LoVo (cell line): ENCODE measurements around the gene ATAT1.
A peak's percentile ranks its signal among the peaks of the same experiment; 100 is the strongest.

Experiments
- DNase-seq: peaks from one replicate; pipeline ENCODE4 v3.0.0-alpha.2; 2016; ENCODE audit warnings: low spot score

ATAT1 gene

DNA sequence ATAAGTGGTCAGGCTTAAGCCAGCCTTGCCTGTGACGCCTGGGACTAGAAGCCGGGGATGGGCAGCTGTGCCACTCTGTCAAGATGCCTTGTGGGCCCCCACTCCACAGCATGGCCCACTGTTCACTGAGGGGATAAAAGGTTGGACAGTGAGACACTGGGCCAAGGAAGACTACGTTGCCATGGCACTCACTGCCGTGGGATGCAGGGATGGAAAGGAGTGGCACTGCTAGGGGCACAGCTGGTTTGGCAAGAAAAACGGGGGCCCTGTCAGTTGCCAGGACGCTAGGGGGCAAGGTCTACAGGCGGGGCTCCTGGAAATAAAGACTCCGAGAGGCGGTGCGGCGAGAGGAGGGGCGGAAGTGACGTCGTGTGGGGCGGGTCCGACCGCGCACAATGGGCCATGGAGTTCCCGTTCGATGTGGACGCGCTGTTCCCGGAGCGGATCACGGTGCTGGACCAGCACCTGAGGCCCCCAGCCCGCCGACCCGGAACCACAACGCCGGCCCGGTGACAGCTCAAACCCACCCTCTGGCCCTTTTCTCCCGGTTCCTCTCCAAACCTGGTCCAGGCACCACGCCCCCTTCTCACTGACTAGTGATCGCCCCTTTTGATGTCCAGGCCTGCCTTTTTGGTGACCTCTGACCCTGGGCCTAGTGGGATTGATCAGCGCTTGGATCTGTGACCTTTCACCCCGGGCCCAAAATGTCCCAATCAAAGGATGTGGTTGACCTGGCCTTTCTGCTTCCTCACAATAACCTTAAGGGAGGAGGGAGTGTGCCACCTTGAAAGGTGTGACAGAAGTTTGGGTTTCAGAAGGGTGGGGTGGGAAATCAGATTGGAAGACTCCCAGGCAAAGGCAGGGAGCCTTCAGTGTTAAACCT lies at the start of gene ATAT1:
TSS of gene ATAT1 (plus strand) at position 391 of the 883 bp plus-strand sequence.
- DNase-seq, result peak; percentile 87

DNA sequence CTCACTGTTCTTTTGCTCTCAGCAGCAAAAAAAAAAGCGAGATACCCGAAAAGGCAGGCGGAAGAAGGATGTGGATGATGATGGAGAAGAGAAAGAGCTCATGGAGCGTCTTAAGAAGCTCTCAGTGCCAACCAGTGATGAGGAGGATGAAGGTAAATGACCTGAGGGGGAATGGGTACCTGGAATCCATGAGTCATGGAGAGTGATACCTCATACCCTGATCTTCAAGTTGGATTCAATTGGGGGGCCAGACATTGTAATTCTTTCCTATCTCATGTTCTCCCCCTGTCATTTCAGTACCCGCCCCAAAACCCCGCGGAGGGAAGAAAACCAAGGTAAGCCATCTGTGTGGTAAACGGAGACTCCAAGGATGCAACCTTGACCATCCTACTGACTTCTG lies 48.6 kb upstream of the ATAT1 start:
- DNase-seq, result no peak

DNA sequence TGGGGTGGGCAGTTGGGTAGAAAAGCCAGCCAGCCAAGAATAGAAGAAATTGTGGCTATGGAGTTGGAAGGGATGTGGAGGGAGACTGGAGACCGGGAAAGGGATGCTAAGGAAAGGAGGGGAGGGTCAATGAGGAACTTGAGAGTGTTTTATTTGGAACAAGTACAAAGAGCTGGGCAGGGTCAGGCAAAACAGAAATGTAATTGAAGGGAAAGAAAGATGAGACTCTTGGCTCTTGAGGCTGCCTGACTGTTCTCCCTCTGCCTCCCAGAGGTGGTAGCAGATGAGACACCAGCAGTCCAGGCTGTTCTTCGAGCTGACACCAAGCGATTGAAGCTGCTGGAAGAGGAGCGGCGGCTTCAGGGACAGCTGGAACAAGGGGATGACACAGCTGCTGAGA lies 42.8 kb upstream of the ATAT1 start:
- no peak for DNase-seq

DNA sequence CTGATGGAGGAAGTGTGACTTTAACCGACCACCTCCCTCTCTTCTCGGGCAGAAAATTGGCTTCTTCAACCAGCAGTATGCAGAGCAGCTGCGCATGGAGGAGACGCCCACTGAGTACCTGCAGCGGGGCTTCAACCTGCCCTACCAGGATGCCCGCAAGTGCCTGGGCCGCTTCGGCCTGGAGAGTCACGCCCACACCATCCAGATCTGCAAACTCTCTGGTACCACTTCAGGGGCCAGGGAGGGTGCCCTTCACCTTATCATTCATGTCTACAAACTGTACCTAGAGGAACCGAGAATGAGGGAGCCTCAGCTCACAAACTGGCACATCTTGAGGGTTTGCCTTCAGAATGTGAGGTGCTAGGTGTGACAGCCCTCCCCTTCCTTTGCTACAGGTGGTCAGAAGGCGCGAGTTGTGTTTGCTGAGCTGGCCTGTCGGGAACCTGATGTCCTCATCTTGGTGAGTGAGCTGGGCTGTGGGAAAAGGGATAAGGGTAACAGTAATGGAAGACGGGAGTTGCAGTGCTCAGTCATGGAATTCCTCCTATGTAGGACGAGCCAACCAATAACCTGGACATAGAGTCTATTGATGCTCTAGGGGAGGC lies 36.8 kb upstream of the ATAT1 start:
- DNase-seq, result no peak

DNA sequence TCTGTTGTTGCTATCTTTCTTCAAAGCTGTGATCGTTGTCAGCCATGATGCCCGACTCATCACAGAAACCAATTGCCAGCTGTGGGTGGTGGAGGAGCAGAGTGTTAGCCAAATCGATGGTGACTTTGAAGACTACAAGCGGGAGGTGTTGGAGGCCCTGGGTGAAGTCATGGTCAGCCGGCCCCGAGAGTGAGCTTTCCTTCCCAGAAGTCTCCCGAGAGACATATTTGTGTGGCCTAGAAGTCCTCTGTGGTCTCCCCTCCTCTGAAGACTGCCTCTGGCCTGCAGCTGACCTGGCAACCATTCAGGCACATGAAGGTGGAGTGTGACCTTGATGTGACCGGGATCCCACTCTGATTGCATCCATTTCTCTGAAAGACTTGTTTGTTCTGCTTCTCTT lies 36.2 kb upstream of the ATAT1 start:
- no peak for DNase-seq

DNA sequence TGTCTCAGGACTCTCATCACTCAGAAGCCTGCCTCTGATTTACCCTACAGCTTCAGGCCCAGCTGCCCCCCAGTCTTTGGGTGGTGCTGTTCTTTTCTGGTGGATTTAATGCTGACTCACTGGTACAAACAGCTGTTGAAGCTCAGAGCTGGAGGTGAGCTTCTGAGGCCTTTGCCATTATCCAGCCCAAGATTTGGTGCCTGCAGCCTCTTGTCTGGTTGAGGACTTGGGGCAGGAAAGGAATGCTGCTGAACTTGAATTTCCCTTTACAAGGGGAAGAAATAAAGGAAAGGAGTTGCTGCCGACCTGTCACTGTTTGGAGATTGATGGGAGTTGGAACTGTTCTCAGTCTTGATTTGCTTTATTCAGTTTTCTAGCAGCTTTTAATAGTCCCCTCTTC lies 35.7 kb upstream of the ATAT1 start:
- no peak for DNase-seq

DNA sequence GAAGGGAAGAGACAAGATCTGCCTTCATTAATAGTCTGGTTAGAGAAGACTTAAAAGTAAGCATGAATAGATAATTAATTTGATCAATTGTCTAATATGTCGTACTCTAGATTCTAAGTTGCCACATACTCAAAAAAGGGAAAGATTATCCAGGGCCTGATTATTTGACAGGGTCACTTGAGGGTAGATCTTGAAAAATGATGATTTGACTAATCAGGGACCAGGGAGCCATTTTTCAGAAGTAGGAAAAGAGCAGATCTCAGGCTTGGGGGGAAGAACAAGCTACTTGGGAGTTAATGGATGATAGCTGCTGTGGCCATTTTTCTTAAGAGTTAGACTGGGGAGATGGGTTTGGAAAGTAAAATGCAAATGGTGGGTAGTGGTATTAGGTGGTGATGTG lies 34.4 kb upstream of the ATAT1 start:
- DNase-seq, result no peak

DNA sequence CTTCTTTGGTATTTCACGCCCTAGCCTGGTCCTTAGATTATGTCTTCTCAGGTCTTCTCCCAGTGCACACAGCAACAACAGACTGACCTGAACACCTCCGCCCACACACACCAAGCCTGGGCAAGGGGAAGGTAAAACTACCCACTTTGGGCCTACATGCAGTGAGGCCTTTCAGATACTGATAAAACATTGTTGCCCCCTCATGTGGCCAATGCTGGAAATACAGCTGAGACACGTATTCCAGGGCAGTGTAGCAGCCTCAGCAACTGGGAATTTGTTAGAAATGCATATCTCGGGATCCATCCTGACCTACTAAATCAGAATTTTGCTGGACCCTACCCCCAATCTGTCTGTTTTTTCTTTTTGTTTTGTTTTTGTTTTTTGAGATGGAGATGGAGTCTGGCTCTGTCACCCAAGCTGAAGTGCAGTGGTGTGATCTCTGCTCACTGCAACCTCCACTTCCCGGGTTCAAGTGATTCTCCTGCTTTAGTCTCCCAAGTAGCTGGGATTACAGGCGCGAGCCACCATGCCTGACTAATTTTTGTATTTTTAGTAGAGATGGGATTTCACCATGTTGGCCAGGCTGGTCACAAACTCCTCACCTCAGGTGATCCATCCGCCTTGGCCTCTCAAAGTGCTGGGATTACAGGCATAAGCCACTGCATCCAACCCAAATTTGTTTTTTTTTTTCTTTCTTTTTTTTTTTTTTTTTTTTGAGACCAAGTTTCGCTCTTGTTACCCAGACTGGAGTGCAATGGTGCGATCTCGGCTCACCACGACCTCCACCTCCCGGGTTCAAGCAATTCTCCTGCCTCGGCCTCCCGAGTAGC lies 29.1 kb upstream of the ATAT1 start:
- DNase-seq, result peak; percentile 62

DNA sequence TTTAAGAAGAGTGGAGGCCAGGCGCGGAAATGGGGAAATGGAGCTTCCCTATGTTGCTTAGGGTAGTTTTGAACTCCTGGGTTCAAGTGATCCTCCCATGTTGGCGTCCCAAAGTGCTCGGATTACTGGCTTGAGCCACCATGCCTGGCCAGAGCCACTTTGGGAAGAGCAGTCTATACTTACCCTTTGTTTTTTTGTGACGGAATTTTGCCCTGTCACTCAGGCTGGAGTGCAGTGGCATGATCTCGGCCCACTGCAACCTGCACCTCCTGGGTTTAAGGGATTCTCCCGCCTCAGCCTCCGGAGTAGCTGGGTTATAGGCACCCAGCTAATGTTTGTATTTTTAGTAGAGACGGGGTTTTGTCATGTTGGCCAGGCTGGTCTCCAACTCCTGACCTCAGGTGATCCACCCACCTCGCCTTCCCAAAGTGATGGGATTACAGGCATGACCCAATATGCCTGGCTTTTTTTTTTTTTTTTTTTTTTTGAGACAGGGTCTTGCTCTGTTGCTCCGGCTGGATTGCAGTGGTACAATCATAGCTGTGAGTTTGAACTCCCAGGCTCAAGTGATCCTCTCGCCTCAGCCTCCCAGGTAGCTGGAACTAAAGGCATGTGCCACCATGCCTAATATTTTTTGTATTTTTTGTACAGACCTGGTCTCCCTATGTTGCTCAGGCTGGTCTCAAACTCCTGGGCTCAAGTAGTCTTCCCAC lies 27.6 kb upstream of the ATAT1 start:
- no peak for DNase-seq

DNA sequence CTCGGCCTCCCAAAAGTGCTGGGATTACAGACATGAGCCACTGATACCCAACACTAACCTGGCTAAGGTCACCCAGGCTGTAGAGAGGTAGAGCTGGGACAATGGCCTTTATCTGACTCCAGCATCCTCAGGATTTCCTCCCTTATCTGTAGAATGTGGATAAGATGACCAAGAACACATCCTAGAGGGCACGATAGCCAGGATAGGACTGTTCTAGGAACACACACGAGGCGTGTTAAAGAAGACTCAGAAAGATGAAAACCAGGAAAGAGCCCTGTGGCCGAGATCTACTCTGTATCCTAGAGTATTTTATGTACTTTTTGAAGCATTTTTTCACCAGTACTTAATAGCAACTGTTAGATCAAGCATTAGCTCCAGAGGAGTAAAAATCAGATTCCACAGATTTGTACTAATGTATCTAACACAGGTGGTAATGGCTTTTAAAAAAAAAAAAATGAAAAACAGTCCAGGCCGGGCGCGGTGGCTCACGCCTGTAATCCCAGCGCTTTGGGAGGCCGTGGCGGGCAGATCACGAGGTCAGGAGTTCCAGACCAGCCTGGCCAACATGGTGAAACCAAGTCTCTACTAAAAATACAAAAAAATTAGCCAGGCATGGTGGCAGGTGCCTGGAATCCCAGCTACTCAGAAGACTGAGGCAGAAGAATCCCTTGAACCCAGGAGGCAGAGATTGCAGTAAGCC lies 26.9 kb upstream of the ATAT1 start:
- no peak for DNase-seq

DNA sequence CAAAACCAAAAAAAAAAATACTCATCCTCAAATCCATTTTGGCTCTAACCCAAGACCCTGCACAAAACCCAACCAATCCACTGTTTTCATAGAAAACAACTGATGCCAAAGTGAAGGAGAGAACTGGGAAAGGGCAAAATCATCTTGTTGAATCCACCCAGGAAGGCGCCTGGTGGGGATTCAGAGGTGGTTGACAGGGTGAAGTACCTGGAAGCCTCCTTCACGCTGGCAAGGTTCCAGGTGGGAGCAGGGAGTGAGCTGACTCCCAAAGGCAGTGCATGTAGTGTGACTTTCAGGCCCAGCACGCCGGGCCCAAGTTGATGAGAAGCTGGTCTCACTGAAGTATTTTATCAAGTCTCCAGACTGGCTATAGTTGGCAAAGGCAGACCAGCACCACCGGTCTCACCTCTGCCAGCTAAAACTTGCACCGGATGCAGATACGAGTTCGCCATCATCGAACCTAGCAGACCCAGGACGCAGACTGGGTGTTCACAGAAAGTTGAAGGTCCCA lies 26.2 kb upstream of the ATAT1 start:
- no peak for DNase-seq

DNA sequence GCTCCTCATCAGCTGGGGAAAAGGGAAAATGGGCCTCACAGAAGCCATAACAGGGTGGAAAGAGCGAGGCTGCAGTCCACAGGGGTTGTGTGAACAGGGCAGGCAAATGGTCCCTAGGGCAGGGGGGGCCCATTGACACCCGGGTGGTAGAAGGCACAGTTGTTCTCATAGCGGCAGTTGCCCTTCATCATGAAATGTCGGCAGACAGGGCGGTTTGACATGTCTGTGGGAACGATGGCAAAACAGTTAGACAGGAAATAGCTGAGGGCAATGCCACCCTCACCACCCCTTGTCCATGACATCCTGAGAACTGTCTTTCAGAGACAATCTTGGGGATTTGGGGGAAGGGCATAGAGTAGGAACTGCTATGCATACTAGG lies 25.2 kb upstream of the ATAT1 start:
- DNase-seq, result no peak

DNA sequence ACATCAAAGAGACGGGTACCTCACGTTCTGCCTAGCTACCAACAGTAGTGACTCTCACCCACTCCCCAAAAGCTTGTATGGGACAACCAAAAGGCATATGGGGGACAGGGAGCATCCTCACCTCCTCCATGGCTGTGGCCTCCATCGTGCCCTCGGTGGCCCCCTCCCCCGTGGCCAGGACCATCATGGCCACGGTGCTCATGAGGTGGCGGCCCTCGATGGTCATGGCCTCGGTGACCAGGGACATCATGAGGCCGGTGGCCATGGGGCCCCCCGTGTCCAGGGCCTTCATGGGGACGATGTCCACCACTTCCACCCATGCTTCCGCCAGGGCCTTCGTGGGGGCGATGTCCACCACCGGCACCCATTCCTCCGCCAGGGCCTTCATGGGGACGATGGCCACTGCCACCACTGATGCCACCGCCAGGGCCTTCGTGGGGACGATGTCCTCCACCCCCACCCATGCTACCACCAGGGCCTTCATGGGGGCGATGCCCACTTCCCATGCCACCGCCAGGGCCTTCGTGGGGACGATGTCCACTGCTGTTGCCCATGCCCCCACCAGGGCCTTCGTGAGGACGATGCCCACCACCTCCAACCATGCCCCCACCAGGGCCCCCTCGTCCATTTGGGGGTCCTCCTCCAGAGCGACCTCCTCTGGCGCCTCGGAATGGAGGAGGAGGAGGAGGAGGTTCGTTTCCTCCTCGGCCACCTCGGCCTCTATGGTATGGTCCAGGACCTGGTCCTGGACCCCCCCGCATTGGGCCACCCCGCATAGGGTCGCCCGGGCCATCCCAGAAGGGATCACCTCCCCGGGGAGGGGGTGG lies 24.6 kb upstream of the ATAT1 start:
- DNase-seq, result no peak

DNA sequence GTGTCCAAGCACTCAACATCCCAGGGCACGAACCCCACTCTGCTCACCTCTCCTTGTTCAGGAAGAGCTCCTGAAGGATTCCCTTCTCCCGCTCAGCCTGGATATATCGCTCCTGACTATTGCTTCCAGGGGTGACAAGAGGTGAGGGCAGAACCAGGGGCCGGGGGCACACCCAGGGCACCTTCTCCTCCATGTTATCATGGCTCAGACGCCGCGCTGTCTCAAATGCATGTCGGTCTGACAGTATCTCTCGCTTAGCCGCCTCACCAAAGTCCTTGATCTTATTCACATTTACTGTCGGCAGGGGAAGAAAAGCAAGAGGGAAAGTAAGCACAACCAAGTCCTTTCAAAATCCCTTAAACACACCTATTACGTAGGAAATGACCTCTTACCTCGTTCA lies 22.7 kb upstream of the ATAT1 start:
- DNase-seq, result no peak

DNA sequence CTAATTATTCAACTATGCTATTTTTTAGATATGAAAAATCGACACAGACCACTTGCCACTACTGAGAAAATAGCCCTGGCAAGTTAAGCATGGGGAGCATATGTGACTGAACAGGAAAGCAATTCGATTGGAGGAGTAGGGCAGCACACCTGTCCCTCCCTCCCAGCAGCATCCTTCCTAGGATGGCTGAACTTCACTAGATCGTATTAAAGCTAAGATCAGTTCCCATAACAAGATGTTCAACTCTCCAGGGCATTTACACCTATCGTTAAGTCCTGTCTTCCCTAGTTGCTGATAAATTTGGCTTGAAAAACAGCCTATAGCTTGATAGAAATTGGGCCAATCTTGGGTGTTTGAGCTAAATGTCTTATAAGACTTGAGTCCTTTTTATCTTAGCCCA lies 16.6 kb upstream of the ATAT1 start:
- DNase-seq, result no peak

DNA sequence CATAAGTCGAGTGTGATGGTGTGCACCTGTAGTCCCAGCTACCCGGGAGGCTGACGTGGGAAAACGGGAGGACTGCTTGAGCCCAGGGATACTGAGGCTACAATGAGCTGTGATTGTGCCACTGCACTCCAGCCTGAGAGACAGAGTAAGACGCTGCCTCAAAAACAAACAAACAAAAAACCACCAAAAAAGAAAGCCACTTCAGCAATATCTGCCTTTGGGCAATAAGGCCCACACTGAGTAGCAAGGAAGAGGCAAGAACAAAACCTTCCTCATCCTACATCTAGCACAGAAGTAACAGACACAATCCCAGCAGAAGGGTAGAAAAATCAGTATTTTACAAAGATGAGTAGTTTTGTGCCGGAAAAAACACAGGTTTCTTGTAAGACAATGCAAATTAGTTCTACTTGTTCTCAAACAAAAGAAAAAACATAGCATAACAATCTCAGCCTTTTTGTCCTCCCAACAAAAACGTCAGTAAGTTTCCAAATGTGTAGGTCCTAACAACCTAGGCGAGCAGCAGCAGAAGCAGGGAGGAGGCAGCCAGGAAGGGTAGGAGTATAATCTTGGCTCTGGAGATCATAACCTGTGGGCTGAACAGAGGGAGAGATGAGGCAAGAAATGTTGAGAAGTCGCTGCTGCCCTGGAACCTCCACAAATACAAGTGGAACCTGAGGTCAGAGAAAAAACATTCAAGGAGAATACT lies 15.4 kb upstream of the ATAT1 start:
- no peak for DNase-seq

DNA sequence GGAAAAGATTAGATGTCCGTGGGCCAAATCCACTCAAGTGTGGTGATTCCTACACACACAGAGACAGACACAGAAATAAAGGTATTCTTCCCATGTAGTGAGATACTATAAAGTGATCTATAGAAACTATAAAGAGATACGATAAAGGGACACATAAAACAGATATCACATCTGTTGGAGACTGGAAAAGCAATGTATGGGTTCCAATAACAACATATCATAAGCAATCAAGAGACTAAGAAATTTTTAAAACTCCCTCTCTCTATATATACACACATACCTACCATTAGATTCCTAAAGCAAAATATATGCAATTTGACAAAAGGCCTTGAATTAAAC lies 14.8 kb upstream of the ATAT1 start:
- no peak for DNase-seq

DNA sequence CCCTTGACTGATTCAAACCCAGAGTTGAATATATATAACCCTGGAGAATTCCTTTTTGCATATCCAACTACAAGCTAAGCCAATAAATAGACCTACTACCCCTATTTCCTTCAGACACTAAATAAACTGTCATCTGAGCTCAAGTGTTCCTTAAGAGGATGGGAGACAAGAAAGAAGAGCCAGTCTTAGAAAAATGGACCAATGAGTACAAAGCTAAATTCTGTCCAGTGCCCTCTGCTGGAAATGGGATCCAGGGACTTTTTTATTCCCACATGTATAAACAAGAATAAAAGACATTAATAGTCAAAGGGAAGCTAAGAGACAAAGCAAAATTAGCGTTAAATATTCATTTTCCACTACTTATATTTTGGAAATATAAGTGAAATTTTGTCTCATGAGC lies 14.5 kb upstream of the ATAT1 start:
- no peak for DNase-seq

DNA sequence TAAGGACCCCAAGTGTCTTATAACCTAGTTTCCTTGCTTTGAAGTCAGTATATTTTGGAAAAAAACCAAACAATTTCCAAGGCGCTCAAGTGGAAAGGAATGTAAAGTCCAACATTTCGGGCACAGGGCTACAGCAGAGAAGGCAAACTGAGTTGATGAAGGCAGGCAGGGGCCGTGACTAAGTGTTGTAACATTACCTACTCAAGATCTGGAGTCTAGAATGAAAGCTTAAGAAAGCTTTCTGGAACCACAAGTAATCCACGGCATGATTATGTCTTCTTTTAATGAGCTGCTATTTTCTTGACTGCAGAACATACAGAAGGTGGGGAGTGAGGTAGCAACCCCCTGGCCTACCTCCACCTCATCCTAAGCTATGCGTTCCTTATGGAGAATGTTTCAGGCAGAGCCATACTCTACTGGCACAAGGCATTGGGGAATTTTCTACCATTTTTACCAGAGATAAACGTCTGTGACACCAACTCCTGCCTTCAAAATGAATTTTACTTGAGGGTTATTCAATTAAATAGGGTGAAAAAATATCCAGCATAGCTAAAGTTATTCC lies 13.9 kb upstream of the ATAT1 start:
- no peak for DNase-seq
